HG03064 (cell line): ENCODE results near the gene JAGN1.
"Not testable (repeated sequence)": the region's sequence is repeated elsewhere in the genome, so short reads cannot be mapped to it uniquely, and the experiment has no call there.

Source experiments
- ATAC-seq: cut with Tn5 transposase; IDR thresholded peaks from one replicate; pipeline ENCODE4 v1.9.1; 2021; ENCODE audit warnings: low read depth; ENCODE audit not compliant: unreplicated experiment

JAGN1 gene

GRCh38 chr3:9897408-9898372, 7.3 kb downstream of the JAGN1 start:
- peak; percentile 53 for ATAC-seq

GRCh38 chr3:9898467-9899241, 8.2 kb downstream of the JAGN1 start:
- no peak for ATAC-seq

- ATAC-seq = no peak
Measured at GRCh38 chr3:9899289-9899791, 8.9 kb downstream of the JAGN1 start.

- ATAC-seq = not testable (repeated sequence)
Measured at GRCh38 chr3:9900965-9901415, 10.6 kb downstream of the JAGN1 start.

GRCh38 chr3:9901967-9902366, 11.6 kb downstream of the JAGN1 start:
- no peak for ATAC-seq

- ATAC-seq = no peak
Measured at GRCh38 chr3:9902372-9903237, 12.2 kb downstream of the JAGN1 start, which contains the start of gene IL17RE. Gene IL17RE (plus strand): TSS chr3:9902848. CDS start chr3:9902933, 85 bp downstream.

GRCh38 chr3:9903238-9903624, 12.8 kb downstream of the JAGN1 start:
- no peak for ATAC-seq

GRCh38 chr3:9903904-9904303, 13.5 kb downstream of the JAGN1 start:
- no peak for ATAC-seq

GRCh38 chr3:9906480-9906879, 16.1 kb downstream of the JAGN1 start:
- no peak for ATAC-seq

- ATAC-seq = no peak
Measured at GRCh38 chr3:9908286-9908685, 17.9 kb downstream of the JAGN1 start.

- ATAC-seq = no peak
Measured at GRCh38 chr3:9909221-9910013, 19.0 kb downstream of the JAGN1 start.

GRCh38 chr3:9911863-9912262, 21.5 kb downstream of the JAGN1 start:
- no peak for ATAC-seq

GRCh38 chr3:9912294-9912935, 22.0 kb downstream of the JAGN1 start:
- ATAC-seq = no peak

- ATAC-seq = no peak
Measured at GRCh38 chr3:9913601-9914000, 23.2 kb downstream of the JAGN1 start.

GRCh38 chr3:9914011-9914410, 23.6 kb downstream of the JAGN1 start:
- no peak for ATAC-seq

GRCh38 chr3:9914559-9915253, 24.3 kb downstream of the JAGN1 start:
- no peak for ATAC-seq

- no peak for ATAC-seq
Measured at GRCh38 chr3:9915254-9916141, 25.1 kb downstream of the JAGN1 start.
